GM20000 (cell line): Measurements from ENCODE around the gene RAB1B.
A peak's percentile ranks its signal among the peaks of the same experiment; 100 is the strongest.

ENCODE experiments used
- DNase-seq: peaks from one replicate; pipeline ENCODE4 v3.0.0; 2012; ENCODE audit warnings: low spot score
- CTCF ChIP-seq: IDR thresholded peaks from 2 replicates; pipeline ENCODE4 v1.5.1; 2012; ENCODE audit warnings: mild to moderate bottlenecking, control low read depth; ENCODE audit errors: extremely low read depth, missing control alignments

Gene RAB1B

DNA sequence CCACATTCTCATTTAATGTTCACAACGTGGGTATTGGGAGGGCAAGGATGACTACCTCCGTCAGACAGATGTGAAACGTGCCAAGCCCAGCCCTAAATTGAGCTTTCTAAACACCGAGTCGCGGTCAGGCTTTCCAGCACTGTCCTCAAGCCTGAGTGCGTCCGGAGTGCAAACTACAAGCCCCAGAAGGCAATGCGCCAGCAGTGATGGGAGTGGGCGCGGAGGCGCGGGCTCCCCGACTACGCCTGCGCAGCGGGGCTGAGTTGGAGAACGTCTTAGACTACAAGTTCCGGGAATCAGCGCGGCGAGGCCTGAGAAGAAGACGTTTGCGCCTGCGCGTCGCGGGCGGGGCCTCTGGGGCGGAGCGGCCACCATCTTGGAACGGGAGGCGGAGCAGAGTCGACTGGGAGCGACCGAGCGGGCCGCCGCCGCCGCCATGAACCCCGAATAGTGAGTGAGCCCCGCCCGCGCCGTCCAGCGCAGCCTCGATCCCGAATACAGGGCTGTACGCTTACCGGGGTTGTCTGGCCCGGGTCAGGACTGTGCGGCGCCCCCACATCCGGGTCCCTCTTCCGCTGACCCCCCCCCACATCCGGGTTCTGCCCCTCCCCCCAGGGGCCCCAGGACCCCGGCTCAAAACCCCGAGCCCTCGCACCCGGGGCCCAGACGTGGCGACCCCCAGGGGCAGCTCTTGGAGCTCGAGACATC is at the start of gene RAB1B:
TSS of gene RAB1B (plus strand) at position 396 of the 708 bp plus-strand sequence. CDS start at position 437, 41 bp downstream.
- no peak for TF ChIP-seq CTCF
- peak; percentile 99 for DNase-seq

- TF ChIP-seq CTCF: no peak
- DNase-seq: no peak
Measured at GRCh38 chr11:66218846-66219620, 49.4 kb upstream of the RAB1B start.

- no peak for DNase-seq
- no peak for TF ChIP-seq CTCF
Measured at GRCh38 chr11:66219846-66220565, 48.4 kb upstream of the RAB1B start.

GRCh38 chr11:66220566-66220935 is 47.9 kb upstream of the RAB1B start:
- no peak for TF ChIP-seq CTCF
- no peak for DNase-seq

DNA sequence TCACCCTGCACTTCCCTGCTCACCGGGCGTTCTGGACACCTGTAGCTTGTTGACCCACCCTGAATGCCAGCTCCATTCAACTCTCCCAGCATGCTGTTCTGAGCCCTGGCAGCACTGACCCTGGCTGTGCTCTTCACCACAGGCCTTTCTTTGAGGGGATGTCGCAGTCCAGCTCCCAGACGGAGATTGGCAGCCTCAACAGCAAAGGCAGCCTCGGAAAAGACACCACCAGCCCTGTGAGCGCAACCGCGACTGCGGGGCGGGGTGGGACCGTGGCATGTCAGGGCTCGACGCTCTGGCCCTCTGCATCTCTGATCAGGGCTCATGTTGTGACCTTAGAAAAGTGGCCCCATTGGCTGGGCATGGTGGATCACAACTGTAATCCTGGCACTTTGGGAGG is 47.4 kb upstream of the RAB1B start:
- DNase-seq: no peak
- no peak for TF ChIP-seq CTCF

GRCh38 chr11:66221726-66222236 is 46.7 kb upstream of the RAB1B start:
- TF ChIP-seq CTCF: peak; percentile 11
- no peak for DNase-seq
